RWPE2 (cell line): ENCODE results near the gene NDUFA5.

Experiments
- ATAC-seq: fragments of 200-7000 bp; cut with Tn5 transposase; 3 replicates; pipeline ENCODE4 v1.9.1; 2021; ENCODE audit warnings: low read depth
- DNase-seq: peaks from one replicate; pipeline ENCODE4 v3.0.0-alpha.2; 2020; ENCODE audit warnings: low spot score
- H3K27ac ChIP-seq: fragments of 450-650 bp; 2 replicates; pipeline ENCODE4 v1.5.1; 2017; ENCODE audit warnings: mild to moderate bottlenecking; ENCODE audit not compliant: poor library complexity, severe bottlenecking
- H3K27me3 ChIP-seq: fragments of 250-450 bp; sonication (Bioruptor Pico); 2 replicates; pipeline ENCODE4 v1.5.1; 2021; ENCODE audit warnings: mild to moderate bottlenecking, moderate library complexity; ENCODE audit not compliant: insufficient read depth, poor library complexity, severe bottlenecking
- H3K36me3 ChIP-seq: fragments of 250-450 bp; sonication (Bioruptor Pico); 2 replicates; pipeline ENCODE4 v1.5.1; 2020; ENCODE audit warnings: low read depth, mild to moderate bottlenecking, moderate library complexity
- H3K4me1 ChIP-seq: fragments of 250-450 bp; sonication (Bioruptor Pico); 2 replicates; pipeline ENCODE4 v1.5.1; 2021; ENCODE audit warnings: mild to moderate bottlenecking, moderate library complexity; ENCODE audit not compliant: insufficient read depth, poor library complexity, severe bottlenecking
- H3K4me3 ChIP-seq: fragments of 250-450 bp; sonication (Bioruptor Pico); 2 replicates; pipeline ENCODE4 v1.5.1; 2021; ENCODE audit warnings: mild to moderate bottlenecking, moderate library complexity; ENCODE audit not compliant: severe bottlenecking
- H3K9me3 ChIP-seq: fragments of 250-450 bp; sonication (Bioruptor Pico); 2 replicates; pipeline ENCODE4 v1.5.1; 2021; ENCODE audit warnings: mild to moderate bottlenecking, moderate library complexity; ENCODE audit not compliant: severe bottlenecking
- TF ChIP-seq, protein P1 (sequence below): fragments of 450-650 bp; IDR thresholded peaks from one replicate; pipeline ENCODE4 v1.5.1; 2017; ENCODE audit warnings: mild to moderate bottlenecking, moderate library complexity; ENCODE audit not compliant: poor library complexity, severe bottlenecking

The NDUFA5 gene

DNA sequence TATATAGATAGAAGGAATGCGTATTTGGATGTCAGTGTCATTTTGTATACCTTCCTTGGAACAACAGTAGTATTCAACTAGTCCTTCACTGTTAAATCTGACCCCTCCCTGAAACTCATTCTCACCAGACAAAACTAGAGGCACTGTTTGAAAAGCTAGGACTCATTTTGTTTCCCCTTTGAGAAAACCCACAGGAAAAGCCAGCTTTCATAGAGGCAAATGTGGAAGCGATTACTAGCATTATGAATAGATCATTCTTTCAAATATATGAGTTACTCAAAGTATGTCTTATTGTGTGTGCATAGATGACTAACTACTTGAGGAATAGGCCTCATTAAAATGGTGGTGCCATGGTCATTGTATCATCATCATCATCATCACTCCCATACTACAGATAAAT, 42.1 kb upstream of the NDUFA5 start:
- ATAC-seq, result no peak
- TF ChIP-seq, protein P1, sequence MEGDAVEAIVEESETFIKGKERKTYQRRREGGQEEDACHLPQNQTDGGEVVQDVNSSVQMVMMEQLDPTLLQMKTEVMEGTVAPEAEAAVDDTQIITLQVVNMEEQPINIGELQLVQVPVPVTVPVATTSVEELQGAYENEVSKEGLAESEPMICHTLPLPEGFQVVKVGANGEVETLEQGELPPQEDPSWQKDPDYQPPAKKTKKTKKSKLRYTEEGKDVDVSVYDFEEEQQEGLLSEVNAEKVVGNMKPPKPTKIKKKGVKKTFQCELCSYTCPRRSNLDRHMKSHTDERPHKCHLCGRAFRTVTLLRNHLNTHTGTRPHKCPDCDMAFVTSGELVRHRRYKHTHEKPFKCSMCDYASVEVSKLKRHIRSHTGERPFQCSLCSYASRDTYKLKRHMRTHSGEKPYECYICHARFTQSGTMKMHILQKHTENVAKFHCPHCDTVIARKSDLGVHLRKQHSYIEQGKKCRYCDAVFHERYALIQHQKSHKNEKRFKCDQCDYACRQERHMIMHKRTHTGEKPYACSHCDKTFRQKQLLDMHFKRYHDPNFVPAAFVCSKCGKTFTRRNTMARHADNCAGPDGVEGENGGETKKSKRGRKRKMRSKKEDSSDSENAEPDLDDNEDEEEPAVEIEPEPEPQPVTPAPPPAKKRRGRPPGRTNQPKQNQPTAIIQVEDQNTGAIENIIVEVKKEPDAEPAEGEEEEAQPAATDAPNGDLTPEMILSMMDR, result no peak
- Histone ChIP-seq H3K9me3 (no peaks in the 10 kb centered on the region), H3K36me3 (no peaks in the 10 kb centered on the region), H3K27me3 (no peaks in the 10 kb centered on the region), H3K4me1 (no peaks in the 10 kb centered on the region), H3K27ac (no peak overlapping the region), H3K4me3 (no peak overlapping the region)
- DNase-seq, result no peak

DNA sequence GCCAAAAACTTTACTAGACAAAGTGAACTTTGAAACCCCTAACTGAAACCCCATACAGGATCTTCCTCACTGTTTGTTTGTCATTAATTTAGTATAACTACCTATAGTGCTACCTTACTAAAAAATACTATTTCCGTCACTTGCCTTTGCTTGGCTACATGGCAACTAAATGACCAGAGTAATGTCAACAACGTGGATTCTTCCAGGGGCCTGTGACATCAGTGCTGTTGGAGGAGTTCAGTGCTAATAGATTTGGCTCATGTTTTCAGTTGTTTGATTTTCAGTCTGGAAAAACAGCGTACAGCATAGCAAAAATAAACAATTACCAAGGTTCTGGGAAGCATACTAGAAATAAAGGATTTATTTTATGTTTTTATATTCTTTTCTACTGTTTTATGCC, 41.0 kb upstream of the NDUFA5 start:
- Histone ChIP-seq H3K27me3 (no peaks in the 10 kb centered on the region), H3K9me3 (no peaks in the 10 kb centered on the region), H3K36me3 (no peaks in the 10 kb centered on the region), H3K4me1 (no peaks in the 10 kb centered on the region), H3K27ac (no peak overlapping the region), H3K4me3 (no peak overlapping the region)
- ATAC-seq (no peak), DNase-seq (no peak)
- TF ChIP-seq, protein P1, result no peak

DNA sequence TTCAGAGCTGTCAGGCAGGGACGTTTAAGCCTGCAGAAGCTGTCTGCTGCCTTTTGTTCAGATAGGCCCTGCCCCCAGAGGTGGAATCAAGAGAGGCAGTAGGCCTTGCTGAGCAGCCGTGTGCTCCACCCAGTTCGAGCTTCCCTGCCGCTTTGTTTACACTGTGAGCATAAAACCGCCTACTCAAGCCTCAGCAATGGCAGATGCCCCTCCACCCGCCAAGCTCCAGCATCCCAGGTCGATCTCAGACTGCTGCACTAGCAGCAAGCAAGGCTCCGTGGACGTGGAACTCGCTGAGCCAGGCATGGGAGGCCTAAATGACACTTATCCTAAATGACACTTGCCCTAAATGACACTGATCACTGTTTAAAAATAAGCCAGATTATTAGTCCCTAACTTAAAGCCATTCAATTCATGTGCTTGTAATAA, 37.2 kb upstream of the NDUFA5 start:
- Histone ChIP-seq H3K4me3 (no peak overlapping the region), H3K27ac (no peak overlapping the region), H3K36me3 (no peaks in the 10 kb centered on the region), H3K27me3 (no peaks in the 10 kb centered on the region), H3K4me1 (no peaks in the 10 kb centered on the region), H3K9me3 (no peaks in the 10 kb centered on the region)
- DNase-seq (no peak), ATAC-seq (no peak)
- TF ChIP-seq, protein P1, result no peak

DNA sequence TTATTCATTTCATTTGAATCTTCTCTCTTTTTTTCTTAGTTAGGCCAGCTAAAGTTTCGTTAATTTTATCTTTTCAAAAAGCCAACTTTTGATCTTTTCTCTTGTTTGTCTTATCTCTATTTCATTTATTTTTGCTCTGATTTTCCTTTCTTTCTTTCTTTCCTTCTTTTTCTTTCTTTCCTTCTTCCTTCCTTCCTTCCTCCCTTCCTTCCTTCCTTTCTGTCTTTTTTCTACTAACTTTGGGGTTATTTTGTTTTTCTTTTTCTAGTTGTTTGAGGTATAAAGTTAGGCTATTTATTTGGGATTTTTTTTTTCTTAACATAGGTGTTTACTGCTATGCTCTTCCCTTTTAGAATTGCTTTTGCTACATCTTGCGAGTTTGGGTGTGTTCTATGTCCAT, 30.8 kb upstream of the NDUFA5 start:
- Histone ChIP-seq H3K4me3 (no peak overlapping the region), H3K9me3 (peaks cover 4% of the 10 kb centered on the region), H3K36me3 (no peaks in the 10 kb centered on the region), H3K4me1 (no peaks in the 10 kb centered on the region), H3K27me3 (no peaks in the 10 kb centered on the region), H3K27ac (no peak overlapping the region)
- no peak for DNase-seq
- ATAC-seq, result no peak
- TF ChIP-seq, protein P1, result no peak

DNA sequence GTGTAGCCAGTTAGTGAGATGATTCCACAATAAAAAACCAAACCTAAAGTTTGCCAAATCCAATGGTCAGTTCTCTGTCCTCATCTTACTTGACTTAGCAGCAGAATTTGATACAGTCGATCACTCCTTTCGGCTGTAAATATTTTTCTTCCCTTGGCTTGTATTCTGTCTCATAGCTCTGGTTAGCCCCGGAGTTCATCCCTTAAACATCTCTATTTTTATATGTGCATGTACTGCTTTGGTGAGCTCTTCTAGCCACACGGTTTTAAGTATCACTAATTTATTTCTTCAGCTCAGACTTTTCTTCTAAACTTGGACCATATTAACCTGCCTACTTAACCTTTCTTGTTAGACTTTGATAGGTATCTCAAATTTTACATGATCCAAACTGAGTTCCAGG, 26.2 kb upstream of the NDUFA5 start:
- DNase-seq, result no peak
- H3K27ac ChIP-seq, result no peak overlapping the region
- H3K4me3 ChIP-seq, result no peak overlapping the region
- no peaks in the 10 kb centered on the region for H3K36me3 ChIP-seq
- no peak for ATAC-seq
- no peaks in the 10 kb centered on the region for H3K4me1 ChIP-seq
- no peaks in the 10 kb centered on the region for H3K27me3 ChIP-seq
- peaks cover 4% of the 10 kb centered on the region for H3K9me3 ChIP-seq
- TF ChIP-seq, protein P1, result no peak
